GM12874 (cell line): Measurements from ENCODE around the gene RTN4RL2.

Source experiments
- TF ChIP-seq, protein P1 (sequence below): IDR thresholded peaks from 2 replicates; pipeline ENCODE4 v1.5.1; 2011; ENCODE audit warnings: low read depth, mild to moderate bottlenecking, control low read depth, low read length, moderate library complexity; ENCODE audit not compliant: insufficient read depth

Gene RTN4RL2

DNA sequence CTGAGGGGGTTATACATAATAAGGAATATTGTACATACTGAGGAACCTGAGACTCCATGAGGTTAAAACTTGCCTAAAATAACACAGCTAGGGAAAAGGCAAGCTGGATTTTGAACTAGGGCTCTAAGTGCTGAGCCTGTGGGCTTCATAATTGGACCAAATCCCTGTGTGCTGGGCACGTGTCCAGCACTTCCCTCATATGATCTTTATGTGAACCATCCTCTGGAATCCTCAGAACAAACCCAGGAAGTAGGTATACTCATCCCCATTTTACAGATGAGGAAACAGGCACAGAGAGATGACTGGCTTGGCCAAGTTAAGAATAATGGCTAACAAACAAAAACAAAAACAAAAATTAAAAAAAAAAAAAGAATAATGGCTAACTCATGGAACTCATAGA, 14.9 kb downstream of the RTN4RL2 start:
- TF ChIP-seq, protein P1, sequence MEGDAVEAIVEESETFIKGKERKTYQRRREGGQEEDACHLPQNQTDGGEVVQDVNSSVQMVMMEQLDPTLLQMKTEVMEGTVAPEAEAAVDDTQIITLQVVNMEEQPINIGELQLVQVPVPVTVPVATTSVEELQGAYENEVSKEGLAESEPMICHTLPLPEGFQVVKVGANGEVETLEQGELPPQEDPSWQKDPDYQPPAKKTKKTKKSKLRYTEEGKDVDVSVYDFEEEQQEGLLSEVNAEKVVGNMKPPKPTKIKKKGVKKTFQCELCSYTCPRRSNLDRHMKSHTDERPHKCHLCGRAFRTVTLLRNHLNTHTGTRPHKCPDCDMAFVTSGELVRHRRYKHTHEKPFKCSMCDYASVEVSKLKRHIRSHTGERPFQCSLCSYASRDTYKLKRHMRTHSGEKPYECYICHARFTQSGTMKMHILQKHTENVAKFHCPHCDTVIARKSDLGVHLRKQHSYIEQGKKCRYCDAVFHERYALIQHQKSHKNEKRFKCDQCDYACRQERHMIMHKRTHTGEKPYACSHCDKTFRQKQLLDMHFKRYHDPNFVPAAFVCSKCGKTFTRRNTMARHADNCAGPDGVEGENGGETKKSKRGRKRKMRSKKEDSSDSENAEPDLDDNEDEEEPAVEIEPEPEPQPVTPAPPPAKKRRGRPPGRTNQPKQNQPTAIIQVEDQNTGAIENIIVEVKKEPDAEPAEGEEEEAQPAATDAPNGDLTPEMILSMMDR = no peak

DNA sequence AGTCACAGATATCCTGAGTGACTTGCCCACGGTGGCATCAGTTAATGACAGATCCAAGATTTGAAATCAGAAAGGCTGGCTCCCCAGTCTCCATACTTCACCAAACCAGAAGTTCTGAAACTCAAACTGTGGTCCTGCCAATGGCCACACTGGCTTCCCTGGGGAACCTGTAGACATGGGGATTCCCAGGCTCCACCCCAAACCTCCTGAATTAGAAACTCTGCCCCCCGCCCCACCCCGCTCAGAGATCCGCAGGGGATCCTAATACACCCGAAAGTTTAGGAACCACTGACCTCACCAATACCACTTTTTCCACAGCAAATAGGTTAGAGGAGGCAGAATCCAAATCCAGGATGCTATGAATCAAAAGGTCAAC, 15.3 kb downstream of the RTN4RL2 start:
- TF ChIP-seq, protein P1 = no peak

DNA sequence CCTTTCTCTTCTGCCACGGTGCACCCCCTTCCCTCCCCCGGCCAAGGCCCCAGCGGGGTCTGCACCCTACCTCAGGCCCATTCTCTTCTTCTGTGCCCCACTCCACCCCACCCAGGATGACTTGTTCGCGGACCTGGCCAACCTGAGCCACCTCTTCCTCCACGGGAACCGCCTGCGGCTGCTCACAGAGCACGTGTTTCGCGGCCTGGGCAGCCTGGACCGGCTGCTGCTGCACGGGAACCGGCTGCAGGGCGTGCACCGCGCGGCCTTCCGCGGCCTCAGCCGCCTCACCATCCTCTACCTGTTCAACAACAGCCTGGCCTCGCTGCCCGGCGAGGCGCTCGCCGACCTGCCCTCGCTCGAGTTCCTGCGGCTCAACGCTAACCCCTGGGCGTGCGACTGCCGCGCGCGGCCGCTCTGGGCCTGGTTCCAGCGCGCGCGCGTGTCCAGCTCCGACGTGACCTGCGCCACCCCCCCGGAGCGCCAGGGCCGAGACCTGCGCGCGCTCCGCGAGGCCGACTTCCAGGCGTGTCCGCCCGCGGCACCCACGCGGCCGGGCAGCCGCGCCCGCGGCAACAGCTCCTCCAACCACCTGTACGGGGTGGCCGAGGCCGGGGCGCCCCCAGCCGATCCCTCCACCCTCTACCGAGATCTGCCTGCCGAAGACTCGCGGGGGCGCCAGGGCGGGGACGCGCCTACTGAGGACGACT, 15.9 kb downstream of the RTN4RL2 start:
- TF ChIP-seq, protein P1 = no peak

DNA sequence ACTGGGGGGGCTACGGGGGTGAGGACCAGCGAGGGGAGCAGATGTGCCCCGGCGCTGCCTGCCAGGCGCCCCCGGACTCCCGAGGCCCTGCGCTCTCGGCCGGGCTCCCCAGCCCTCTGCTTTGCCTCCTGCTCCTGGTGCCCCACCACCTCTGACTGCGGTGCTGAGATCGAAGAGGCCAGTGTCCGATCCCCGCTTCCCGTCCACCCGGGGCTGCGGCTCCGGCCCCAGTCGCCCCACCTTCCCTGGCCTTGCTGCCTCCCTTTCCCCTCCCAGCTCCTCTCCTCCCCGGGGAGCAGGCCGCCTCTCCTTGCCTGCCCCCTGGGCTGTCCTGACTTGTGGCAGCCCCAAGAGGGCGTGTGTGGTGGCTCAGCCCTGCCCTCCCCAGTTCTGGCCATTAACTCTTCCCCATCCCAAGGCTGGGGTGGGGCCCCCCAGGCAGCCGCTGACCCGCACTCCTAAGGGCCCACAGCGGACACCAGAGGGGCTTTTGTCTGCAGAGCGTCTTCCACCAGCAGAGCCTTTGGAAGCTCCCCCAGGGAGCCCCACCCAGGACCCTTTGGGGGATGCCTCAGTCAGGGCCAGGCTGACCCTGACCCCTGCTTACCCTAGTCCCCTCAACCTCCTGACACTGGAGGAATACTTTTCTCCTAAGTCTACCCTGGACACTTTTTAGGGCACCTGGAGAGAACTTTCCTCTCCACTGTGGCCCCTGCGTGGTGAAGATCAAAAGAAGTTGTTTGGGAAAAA, 16.6 kb downstream of the RTN4RL2 start:
- TF ChIP-seq, protein P1 = peak; percentile 82

DNA sequence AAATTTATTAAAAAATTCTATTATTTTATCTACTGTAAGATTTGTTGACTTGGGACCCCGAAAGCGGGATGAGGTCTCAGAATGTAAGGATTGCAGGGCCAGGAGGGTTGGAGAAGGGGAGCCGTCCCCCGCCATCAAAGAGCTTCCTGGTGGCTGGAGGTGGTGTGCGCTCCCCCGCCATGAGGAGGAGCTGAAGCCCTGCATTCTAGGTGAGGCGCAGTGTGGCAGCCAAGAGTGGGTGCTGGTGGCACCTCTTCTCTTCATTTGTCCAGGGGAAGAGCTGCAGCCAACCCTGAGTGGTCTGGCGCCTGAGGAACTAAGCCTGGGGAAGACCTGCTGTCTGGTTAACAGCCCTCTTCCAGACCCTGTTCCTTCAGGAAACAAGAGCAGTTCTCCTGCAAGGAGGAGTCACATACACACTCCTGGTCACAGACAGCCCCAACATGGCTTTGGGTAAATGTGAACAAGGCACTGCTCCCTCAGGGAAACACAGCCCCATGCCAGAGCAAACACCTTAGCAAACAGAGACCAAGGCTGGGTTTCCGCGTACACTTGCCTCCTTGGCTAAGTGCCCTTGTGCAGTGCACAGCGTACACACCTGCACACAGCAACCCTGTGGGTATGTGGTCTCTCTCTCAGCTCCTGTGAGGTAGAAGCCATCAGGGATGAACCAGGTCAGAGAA, 17.3 kb downstream of the RTN4RL2 start:
- TF ChIP-seq, protein P1 = no peak

DNA sequence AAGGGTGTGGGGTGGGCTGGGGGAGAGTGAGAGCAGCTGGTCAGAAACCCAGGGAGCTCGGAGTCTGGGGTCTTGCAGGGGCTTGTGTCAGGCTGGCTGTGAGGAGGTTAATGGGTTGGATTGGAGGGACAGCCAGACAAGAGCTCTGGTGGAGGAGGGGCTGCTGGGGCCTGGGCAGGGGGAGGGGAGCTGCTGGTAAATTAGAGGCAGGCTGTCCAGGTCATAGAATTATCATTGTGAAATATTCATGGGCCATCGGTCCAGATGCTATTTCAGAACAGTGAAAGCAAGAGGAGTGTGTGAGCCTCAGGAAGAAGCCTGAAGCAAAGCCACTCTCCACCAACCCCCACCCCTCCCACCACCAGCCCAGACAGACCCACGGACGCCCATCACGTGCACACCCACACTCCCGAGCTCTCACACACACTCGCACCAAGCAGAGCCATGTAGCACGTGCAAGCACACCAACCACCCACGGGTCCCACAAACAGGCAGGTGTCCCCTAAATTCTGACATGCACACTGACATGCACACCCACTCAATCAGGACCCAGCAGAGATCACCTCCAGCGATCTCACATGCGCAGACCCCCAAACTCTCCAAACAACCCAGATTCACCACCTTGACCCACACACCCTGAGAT, 18.8 kb downstream of the RTN4RL2 start:
- TF ChIP-seq, protein P1 = no peak

DNA sequence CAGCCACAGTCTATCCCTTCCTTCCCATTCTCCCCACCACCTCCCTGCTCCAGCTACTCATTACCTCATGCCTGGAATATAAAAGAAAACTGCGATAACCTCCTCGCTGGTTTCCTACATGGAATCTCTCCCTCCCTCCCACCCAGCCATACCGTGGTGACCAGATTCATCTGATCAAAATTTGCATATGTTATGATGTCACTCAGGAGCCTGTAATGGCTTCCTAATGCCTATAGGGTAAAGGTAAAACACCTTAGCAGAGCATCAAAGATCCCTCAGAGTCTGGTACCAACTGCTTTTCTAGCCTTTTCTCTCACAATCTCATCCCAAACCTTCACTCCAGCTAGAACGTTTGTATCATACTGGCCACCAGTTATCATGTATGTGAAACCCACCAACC, 19.6 kb downstream of the RTN4RL2 start:
- TF ChIP-seq, protein P1 = no peak
